Cardiac muscle cell (in vitro differentiated cells and primary cell): ENCODE data around the gene IQSEC3. TPM values are rescaled to one million over a fixed set of nuclear protein-coding genes. Genes with fewer than 3 reads are reported as not detected.

Experiments used
- DNase-seq, 2 donors: peaks; one replicate each; pipeline versions ENCODE4 v3.0.0 to v3.0.0-alpha.2; 2010 to 2017; ENCODE audit warnings: low read depth in 1 of 2, low spot score in 1 of 2
- H3K27ac ChIP-seq: fragments of 200-600 bp; sonication (generic); 2 replicates; pipeline ENCODE4 v1.5.1; 2016
- H3K27me3 ChIP-seq: fragments of 200-600 bp; sonication (generic); 2 replicates; pipeline ENCODE4 v1.6.0; 2016; ENCODE audit warnings: control low read depth
- H3K36me3 ChIP-seq: fragments of 200-600 bp; sonication (generic); 2 replicates; pipeline ENCODE4 v1.5.1; 2016; ENCODE audit warnings: control low read depth
- H3K4me1 ChIP-seq: fragments of 200-600 bp; sonication (generic); 2 replicates; pipeline ENCODE4 v1.8.1; 2017; ENCODE audit warnings: low read depth, mild to moderate bottlenecking, mixed run types
- H3K4me3 ChIP-seq: fragments of 200-600 bp; sonication (generic); 2 replicates; pipeline ENCODE4 v1.5.1; 2016; ENCODE audit warnings: mild to moderate bottlenecking
- H3K9me3 ChIP-seq: fragments of 200-600 bp; sonication (generic); 2 replicates; pipeline ENCODE4 v1.5.1; 2017; ENCODE audit warnings: low read depth, mild to moderate bottlenecking, control low read depth
- CTCF ChIP-seq: IDR thresholded peaks from 2 replicates; pipeline ENCODE4 v1.5.1; 2012; ENCODE audit warnings: low read depth, mild to moderate bottlenecking, low read length
- polyA plus RNA-seq: library from polyadenylated mRNA; unstranded; fragments of >200 nt; fragmentation: Nextera tagmentation; extraction: Ambion mirVana; gene quantifications from 2 replicates; pipeline ENCODE4 v1.2.1, GENCODE V29; 2016
- total RNA-seq: library from RNA; depleted of rRNA; stranded (reverse); fragments of >200 nt; gene quantifications from 2 replicates; pipeline ENCODE4 v1.2.3, GENCODE V29; 2016

IQSEC3 gene
- total and polyA plus RNA-seq, 2 experiments from 2014 or later = 0.42 to 2.7 TPM

DNA sequence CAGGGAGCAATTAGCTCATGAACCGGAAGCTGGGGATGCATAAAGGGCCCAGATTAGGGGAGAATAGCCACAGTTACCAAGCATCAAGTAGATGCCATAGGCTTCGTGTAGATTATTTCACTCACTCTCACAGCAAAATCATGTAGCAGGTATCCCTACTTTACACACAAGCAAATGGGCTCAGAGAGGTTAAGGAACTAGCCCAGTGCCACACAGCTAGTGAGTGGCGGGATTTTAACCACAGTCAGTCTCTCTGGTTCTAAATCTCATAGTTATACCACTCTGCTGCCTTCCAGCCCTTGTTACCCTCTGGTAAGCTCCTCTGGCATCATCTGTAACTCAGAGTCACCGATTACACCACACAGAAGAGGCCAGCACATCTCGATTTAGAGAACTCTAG lies 49.0 kb downstream of the IQSEC3 start:
- no peaks in the 10 kb centered on the region for H3K9me3 ChIP-seq
- H3K4me1 ChIP-seq = no peaks in the 10 kb centered on the region
- H3K27ac ChIP-seq = no peak overlapping the region
- H3K36me3 ChIP-seq = no peaks in the 10 kb centered on the region
- H3K27me3 ChIP-seq = no peaks in the 10 kb centered on the region
- no peak for TF ChIP-seq CTCF
- H3K4me3 ChIP-seq = no peak overlapping the region
- no peak for DNase-seq

GRCh38 chr12:115960-116915 lies 49.7 kb downstream of the IQSEC3 start:
- Histone ChIP-seq H3K36me3 (no peaks in the 10 kb centered on the region), H3K27ac (no peak overlapping the region), H3K27me3 (no peaks in the 10 kb centered on the region), H3K4me1 (no peaks in the 10 kb centered on the region), H3K4me3 (no peak overlapping the region), H3K9me3 (no peaks in the 10 kb centered on the region)
- no peak for DNase-seq
- no peak for TF ChIP-seq CTCF

DNA sequence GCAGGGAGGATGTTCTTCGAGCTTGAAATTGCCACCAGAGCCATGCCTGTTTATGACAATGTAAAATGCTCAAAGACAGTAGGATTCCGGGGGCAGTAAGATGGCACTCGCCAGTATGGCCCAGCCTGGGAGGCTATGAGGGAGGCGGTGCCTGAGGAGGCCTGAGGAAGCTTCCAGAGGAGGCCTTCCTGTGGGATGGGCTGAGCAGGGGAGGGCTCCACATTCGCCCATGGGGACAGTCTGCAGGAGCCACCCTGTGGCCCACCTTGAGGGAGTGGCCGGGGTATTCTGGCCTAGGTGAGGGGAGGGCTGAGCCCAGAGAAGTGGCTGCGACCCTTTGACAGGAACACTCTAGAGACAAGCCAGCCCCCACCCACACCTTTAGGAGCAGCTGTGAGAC lies 50.7 kb downstream of the IQSEC3 start:
- Histone ChIP-seq H3K9me3 (no peaks in the 10 kb centered on the region), H3K36me3 (no peaks in the 10 kb centered on the region), H3K27me3 (no peaks in the 10 kb centered on the region), H3K27ac (no peak overlapping the region), H3K4me3 (no peak overlapping the region), H3K4me1 (no peaks in the 10 kb centered on the region)
- DNase-seq = no peak
- TF ChIP-seq CTCF = no peak

GRCh38 chr12:117816-118345 lies 51.3 kb downstream of the IQSEC3 start:
- Histone ChIP-seq H3K27me3 (no peaks in the 10 kb centered on the region), H3K27ac (no peak overlapping the region), H3K4me3 (no peak overlapping the region), H3K9me3 (no peaks in the 10 kb centered on the region), H3K4me1 (no peaks in the 10 kb centered on the region), H3K36me3 (no peaks in the 10 kb centered on the region)
- no peak for DNase-seq
- TF ChIP-seq CTCF = no peak

DNA sequence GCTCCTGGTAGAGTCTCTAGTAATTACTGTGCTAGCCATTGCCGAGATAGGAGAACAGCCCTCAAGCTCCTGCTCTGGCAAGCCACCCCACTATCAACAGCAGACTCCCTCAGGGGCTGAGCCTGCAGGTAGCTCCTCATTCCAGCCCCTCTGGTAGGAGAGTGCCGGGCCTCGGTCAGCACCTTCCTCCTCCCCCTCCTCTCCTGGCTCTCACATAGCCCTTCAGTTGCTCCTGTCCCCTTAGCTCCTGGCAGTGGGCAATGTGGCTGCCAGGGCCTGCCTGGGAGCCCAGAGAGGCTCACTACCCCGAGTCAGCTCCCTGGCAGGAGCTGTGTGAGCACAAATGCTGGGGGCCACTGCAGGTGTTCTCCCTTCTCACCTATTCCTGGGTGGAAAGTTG lies 52.0 kb downstream of the IQSEC3 start:
- no peak overlapping the region for H3K27ac ChIP-seq
- H3K9me3 ChIP-seq = no peaks in the 10 kb centered on the region
- no peak overlapping the region for H3K4me3 ChIP-seq
- no peaks in the 10 kb centered on the region for H3K4me1 ChIP-seq
- no peaks in the 10 kb centered on the region for H3K27me3 ChIP-seq
- TF ChIP-seq CTCF = no peak
- H3K36me3 ChIP-seq = no peaks in the 10 kb centered on the region
- DNase-seq = no peak
